ENCODE data around the gene HDAC8. TPM values are rescaled to one million over a fixed set of nuclear protein-coding genes. Genes with fewer than 3 reads are reported as not detected.

Gene HDAC8
- total RNA-seq, 4 donors from 2014 or later, result 28.7 to 33.9 (median 30.0) TPM

- Histone ChIP-seq H3K9me3 (no peaks in the 10 kb centered on the region), H3K4me1 (no peaks in the 10 kb centered on the region), H3K36me3 (no peaks in the 10 kb centered on the region), H3K4me3 (no peak overlapping the region), H3K27ac (no peak overlapping the region), H3K27me3 (peaks cover 0 to 10% of the 10 kb centered on the region in 2 donors)
- TF ChIP-seq POLR2A (IDR thresholded peaks at IDR 0.05) (no peak), EP300 (IDR thresholded peaks at IDR 0.05) (no peak), CTCF (IDR thresholded peaks at IDR 0.05) (no peak)
- DNase-seq (ENCODE audit: low spot score in 2 of 2), result no peak
These were observed 170.0 kb downstream of the HDAC8 start for GRCh38 chrX:72402614-72403013.

- Histone ChIP-seq H3K27me3 (peaks cover 0 to 10% of the 10 kb centered on the region in 2 donors), H3K36me3 (no peaks in the 10 kb centered on the region), H3K27ac (no peak overlapping the region), H3K4me3 (no peak overlapping the region), H3K4me1 (peaks cover 0 to 15% (median 0%) of the 10 kb centered on the region in 4 donors), H3K9me3 (no peaks in the 10 kb centered on the region)
- no peak for TF ChIP-seq EP300 (IDR thresholded peaks at IDR 0.05)
- DNase-seq (ENCODE audit: low spot score in 2 of 2), result no peak
These were observed 172.8 kb downstream of the HDAC8 start for GRCh38 chrX:72399816-72400215.

GRCh38 chrX:72396117-72396516 is 176.5 kb downstream of the HDAC8 start:
- WGBS, 2 donors, result 29 to 47% methylated on average over 1 of the region's 1 CpG

GRCh38 chrX:72395237-72395636 is 177.4 kb downstream of the HDAC8 start:
- peaks cover 0 to 28% (median 0%) of the 10 kb centered on the region in 4 donors for H3K4me1 ChIP-seq
- no peaks in the 10 kb centered on the region for H3K36me3 ChIP-seq
- peak overlapping the region in 1 of 4 donors; percentile 11 for H3K27ac ChIP-seq
- no peak for TF ChIP-seq EP300 (IDR thresholded peaks at IDR 0.05)
- TF ChIP-seq CTCF (IDR thresholded peaks at IDR 0.05), result no peak
- no peak for TF ChIP-seq POLR2A (IDR thresholded peaks at IDR 0.05)
- no peak overlapping the region for H3K4me3 ChIP-seq
- peaks cover 0 to 7% of the 10 kb centered on the region in 2 donors for H3K27me3 ChIP-seq
- 9 to 33% methylated on average over 1 of the region's 1 CpG for WGBS, 2 donors
- H3K9me3 ChIP-seq, result no peaks in the 10 kb centered on the region
- no peak for DNase-seq (ENCODE audit: low spot score in 2 of 2)

More at GRCh38 chrX:72396117-72396516, 176.5 kb downstream of the HDAC8 start:
- Histone ChIP-seq H3K4me3 (no peak overlapping the region), H3K27ac (no peak overlapping the region), H3K4me1 (peaks cover 0 to 28% (median 0%) of the 10 kb centered on the region in 4 donors), H3K27me3 (peaks cover 0 to 7% of the 10 kb centered on the region in 2 donors), H3K9me3 (no peaks in the 10 kb centered on the region), H3K36me3 (no peaks in the 10 kb centered on the region)
- no peak for DNase-seq (ENCODE audit: low spot score in 2 of 2)
- no peak for TF ChIP-seq CTCF (IDR thresholded peaks at IDR 0.05)
- no peak for TF ChIP-seq POLR2A (IDR thresholded peaks at IDR 0.05)
- no peak for TF ChIP-seq EP300 (IDR thresholded peaks at IDR 0.05)

- H3K27ac ChIP-seq, result peak overlapping the region in 1 of 4 donors; percentile 11
- no peak overlapping the region for H3K4me3 ChIP-seq
- peaks cover 0 to 28% (median 0%) of the 10 kb centered on the region in 4 donors for H3K4me1 ChIP-seq
- no peak for DNase-seq (ENCODE audit: low spot score in 2 of 2)
- H3K27me3 ChIP-seq, result peaks cover 0 to 7% of the 10 kb centered on the region in 2 donors
- H3K9me3 ChIP-seq, result no peaks in the 10 kb centered on the region
- WGBS, 2 donors, result 33 to 40% methylated on average over 8 of the region's 8 CpGs
- TF ChIP-seq POLR2A (IDR thresholded peaks at IDR 0.05), result no peak
- TF ChIP-seq EP300 (IDR thresholded peaks at IDR 0.05), result no peak
- no peak for TF ChIP-seq CTCF (IDR thresholded peaks at IDR 0.05)
- no peaks in the 10 kb centered on the region for H3K36me3 ChIP-seq
These were observed 178.0 kb downstream of the HDAC8 start for GRCh38 chrX:72394518-72395170.

All from tibial nerve (tissue), 4 donors.